GM12872 (cell line): ENCODE data around the gene KIF1A.

Experiments used
- TF ChIP-seq, protein P1 (sequence below): IDR thresholded peaks from 3 replicates; pipeline ENCODE4 v1.5.1; 2011; ENCODE audit warnings: low read depth, mild to moderate bottlenecking, low read length, moderate library complexity; ENCODE audit not compliant: insufficient read depth

Gene KIF1A

GRCh38 chr2:240811346-240812300 lies 8.4 kb downstream of the KIF1A start:
- TF ChIP-seq, protein P1, sequence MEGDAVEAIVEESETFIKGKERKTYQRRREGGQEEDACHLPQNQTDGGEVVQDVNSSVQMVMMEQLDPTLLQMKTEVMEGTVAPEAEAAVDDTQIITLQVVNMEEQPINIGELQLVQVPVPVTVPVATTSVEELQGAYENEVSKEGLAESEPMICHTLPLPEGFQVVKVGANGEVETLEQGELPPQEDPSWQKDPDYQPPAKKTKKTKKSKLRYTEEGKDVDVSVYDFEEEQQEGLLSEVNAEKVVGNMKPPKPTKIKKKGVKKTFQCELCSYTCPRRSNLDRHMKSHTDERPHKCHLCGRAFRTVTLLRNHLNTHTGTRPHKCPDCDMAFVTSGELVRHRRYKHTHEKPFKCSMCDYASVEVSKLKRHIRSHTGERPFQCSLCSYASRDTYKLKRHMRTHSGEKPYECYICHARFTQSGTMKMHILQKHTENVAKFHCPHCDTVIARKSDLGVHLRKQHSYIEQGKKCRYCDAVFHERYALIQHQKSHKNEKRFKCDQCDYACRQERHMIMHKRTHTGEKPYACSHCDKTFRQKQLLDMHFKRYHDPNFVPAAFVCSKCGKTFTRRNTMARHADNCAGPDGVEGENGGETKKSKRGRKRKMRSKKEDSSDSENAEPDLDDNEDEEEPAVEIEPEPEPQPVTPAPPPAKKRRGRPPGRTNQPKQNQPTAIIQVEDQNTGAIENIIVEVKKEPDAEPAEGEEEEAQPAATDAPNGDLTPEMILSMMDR, result no peak

DNA sequence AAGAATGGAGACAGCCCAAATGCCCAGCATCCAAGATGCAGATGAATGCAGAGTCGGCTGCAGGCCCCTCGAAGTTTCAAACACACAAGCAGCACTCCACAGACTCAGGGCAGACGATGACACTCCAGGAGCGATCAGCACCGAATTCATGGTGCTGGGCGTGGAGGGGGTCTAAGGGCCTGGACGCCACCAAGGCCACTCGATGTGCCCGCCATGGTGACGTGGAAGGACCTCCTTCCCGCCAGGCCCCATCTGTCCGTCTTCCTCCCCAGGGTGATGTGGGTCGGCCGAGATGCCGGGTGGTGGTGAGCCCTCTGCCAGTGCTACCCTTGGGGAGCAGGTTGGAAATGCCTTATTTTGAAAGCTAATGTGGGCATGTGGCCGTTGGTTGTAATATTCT lies 9.4 kb downstream of the KIF1A start:
- TF ChIP-seq, protein P1, result no peak

DNA sequence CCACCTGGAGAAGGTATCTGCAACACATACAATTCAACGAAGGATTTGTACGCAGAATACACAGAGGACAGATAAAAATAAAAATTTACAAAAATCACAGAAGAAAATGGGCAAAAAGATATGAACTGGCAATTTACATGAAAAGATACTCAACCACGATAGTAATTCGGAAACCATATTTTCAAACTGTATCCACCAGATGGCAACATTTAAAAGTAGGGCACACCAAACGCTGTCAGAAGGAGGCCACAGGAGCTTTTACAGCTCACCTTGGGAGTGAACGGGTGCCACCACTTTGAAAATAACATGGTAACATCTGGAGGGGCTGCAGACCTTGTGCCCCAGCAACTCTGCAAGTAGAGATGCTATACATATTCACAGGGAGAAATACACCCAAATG lies 9.8 kb downstream of the KIF1A start:
- TF ChIP-seq, protein P1, result no peak

GRCh38 chr2:240809276-240809675 lies 10.7 kb downstream of the KIF1A start:
- TF ChIP-seq, protein P1, result no peak

- TF ChIP-seq, protein P1, result no peak
These were observed 13.6 kb downstream of the KIF1A start for GRCh38 chr2:240806459-240806858.

DNA sequence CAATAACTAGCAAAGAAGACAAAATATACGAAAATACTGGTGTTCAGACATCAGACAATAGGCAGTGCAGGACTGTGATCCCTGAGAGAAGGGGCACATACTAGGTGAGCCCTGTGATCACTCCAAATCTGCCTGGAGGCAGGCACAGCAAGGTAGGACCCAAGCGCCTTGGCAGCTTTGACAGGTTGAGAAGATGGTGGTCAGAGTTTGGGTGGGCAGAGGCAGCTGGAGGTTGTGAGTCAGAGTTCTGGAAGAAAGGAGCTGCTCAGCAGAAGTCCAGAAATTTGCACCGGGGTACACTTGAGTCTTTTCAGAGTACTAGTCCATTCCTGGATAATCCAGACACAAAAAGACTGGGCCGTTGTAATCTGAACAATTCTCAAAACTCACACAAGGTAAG lies 14.0 kb downstream of the KIF1A start:
- TF ChIP-seq, protein P1, result no peak

GRCh38 chr2:240803191-240803590 lies 16.8 kb downstream of the KIF1A start:
- TF ChIP-seq, protein P1, result no peak
